Gastrocnemius medialis (tissue), 4 donors: Measurements from ENCODE around the gene LCLAT1.

ENCODE experiments used
- POLR2A ChIP-seq, 2 donors: fragments of 450-650 bp; IDR thresholded peaks; one replicate each; pipeline ENCODE4 v1.6.1; 2017; ENCODE audit warnings: antibody characterized with exemption in 2 of 2, mild to moderate bottlenecking in 2 of 2, moderate library complexity in 2 of 2
- TF ChIP-seq, protein P1 (sequence below), 5 experiments: fragments of 450-650 bp in 3 of 5; fragments of 200-600 bp in 2 of 5; sonication (generic) in 2 of 5; IDR thresholded peaks in 4 of 5; conservative IDR thresholded peaks in 1 of 5; 1 replicate in 4 of 5; 2 replicates in 1 of 5; pipeline ENCODE4 v1.5.1; 2016 to 2019; ENCODE audit warnings: antibody characterized with exemption in 5 of 5, mild to moderate bottlenecking in 3 of 5, moderate library complexity in 3 of 5

DNA sequence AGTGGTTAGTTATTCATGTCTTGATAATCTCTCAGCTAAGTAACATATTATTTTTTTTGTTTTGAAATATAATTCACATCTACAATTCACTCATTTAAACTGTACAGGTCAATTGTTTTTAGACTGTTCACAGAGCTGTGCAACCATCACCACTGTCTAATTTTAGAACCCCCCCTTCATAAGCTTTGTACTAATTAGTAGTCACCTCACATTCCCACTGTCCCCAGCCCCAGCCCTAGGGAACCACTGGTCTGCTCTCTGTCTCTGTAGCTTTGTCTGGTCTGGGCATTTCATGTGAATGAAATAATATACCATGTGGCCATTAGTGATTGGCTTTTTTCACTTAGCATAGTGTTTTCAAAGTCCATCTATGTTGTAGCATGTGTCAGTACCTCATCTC is 55.3 kb downstream of the LCLAT1 start:
- TF ChIP-seq, protein P1, sequence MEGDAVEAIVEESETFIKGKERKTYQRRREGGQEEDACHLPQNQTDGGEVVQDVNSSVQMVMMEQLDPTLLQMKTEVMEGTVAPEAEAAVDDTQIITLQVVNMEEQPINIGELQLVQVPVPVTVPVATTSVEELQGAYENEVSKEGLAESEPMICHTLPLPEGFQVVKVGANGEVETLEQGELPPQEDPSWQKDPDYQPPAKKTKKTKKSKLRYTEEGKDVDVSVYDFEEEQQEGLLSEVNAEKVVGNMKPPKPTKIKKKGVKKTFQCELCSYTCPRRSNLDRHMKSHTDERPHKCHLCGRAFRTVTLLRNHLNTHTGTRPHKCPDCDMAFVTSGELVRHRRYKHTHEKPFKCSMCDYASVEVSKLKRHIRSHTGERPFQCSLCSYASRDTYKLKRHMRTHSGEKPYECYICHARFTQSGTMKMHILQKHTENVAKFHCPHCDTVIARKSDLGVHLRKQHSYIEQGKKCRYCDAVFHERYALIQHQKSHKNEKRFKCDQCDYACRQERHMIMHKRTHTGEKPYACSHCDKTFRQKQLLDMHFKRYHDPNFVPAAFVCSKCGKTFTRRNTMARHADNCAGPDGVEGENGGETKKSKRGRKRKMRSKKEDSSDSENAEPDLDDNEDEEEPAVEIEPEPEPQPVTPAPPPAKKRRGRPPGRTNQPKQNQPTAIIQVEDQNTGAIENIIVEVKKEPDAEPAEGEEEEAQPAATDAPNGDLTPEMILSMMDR (IDR thresholded peaks at IDR 0.05 in 4 of 5, conservative IDR thresholded peaks at IDR 0.05 in 1 of 5): no peak
- TF ChIP-seq POLR2A (IDR thresholded peaks at IDR 0.05): no peak
